NCI-H82 treated with DMSO at 0.1 percent for 48 hours (cell line): ENCODE data around the gene DIAPH2.
"Not testable (repeated sequence)": the region's sequence is repeated elsewhere in the genome, so short reads cannot be mapped to it uniquely, and the experiment has no call there.

Experiments
- DNase-seq: peaks from one replicate; lab custom pipeline; 2025; ENCODE audit not compliant: unreplicated experiment; lab: John Stamatoyannopoulos, UW

Gene DIAPH2

DNA sequence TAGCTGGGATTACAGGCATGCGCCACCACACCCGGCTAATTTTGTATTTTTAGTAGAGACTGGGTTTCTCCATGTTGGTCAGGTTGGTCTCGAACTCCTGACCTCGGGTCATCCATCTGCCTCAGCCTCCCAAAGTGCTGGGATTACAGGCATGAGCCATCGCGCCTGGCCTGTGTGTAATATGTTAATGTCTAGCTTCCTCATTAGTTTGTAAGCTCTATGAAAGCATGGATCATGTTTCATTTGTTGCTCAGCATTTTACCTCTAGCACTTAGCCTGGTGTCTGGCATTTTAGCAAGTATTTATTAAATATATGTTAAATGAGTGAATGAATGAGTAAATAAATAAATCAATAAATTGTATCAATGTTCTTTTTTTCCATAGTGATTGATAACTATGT is 29.8 kb downstream of the DIAPH2 start:
- not testable (repeated sequence) for DNase-seq

DNA sequence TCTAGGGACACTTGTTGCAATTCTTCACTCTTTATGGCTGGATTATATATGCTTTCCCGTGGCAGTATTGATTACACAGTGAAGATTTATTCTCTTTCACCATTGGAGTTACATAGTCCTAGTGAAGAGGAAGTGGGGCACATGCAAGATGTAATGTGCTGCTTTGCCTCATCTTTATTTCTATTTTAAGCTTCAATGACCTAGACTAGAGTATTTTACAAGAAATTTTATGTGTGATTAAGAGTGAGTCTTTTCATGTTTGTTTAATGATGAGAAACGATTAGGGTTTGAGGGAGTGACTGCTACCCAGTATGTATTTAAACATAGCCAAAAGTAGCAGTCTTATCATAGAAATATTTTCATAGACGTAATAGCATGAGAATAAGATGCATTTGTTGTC is 30.8 kb downstream of the DIAPH2 start:
- DNase-seq: no peak

DNA sequence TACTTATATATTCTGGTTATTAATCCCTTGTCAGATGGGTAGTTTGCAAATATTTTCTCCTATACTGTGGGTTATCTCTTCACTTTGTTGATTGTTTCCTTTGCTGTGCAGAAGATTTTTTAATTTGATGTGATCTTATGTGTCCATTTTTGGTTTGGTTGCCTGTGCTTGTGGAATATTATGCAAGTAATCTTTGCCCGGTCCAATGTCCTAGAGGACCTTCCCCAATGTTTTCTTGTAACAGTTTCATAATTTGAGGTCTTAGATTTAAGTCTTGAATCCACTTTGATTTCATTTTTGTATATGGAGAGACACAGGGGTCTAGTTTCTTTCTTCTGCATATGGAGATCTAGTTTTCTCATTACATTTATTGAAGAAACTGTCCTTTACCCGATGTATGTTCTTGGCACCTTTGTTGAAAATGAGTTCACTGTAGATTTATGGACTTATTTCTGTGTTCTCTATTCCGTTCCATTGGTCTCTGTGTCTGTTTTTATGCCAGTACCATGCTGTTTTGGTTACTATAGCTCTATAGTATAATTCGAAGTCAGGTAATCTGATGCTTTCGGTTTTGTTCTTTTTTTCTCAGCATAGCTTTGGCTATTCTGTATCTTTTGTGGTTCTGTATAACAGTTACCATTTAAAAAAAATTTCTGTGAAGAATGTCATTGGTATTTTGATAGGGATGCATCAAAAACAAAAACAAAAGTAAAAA is 34.7 kb downstream of the DIAPH2 start:
- no peak for DNase-seq

DNA sequence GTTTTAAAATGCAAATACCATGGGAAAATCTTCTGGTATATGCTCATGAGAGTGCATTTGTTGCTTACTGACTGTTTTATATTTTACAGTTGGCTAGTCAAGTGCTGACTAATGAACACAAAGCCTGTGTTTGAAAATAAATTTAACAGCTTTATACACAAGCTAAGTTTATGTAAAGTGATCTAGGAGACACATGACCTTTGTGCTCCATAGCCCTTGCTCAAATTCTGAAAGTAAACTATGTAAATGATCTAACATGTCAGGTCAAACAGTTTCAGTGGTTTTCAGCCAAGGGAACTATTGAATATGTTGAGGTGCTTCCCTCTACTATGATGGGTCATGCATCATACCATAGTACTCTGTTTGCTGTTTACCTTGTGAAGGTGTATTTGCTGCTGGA is 36.7 kb downstream of the DIAPH2 start:
- DNase-seq: no peak

DNA sequence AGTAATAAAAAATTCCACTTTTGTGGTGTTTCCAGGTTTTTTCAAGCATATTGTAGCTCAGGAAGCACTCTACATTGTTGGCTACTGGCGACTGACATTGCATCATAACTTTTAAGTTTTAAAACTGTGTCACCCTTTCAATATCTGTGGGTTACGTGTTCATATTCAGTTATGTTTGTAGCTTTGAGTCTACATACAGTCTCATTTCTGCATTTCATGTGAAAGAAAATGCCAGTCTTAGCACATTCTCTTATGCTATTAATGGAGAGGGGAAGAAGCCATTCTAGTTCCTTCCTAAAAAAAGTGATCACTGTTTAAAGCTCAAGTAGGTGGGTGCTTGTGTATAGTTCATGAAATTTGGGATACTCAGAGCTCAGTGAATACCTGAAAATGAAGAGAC is 38.1 kb downstream of the DIAPH2 start:
- no peak for DNase-seq

DNA sequence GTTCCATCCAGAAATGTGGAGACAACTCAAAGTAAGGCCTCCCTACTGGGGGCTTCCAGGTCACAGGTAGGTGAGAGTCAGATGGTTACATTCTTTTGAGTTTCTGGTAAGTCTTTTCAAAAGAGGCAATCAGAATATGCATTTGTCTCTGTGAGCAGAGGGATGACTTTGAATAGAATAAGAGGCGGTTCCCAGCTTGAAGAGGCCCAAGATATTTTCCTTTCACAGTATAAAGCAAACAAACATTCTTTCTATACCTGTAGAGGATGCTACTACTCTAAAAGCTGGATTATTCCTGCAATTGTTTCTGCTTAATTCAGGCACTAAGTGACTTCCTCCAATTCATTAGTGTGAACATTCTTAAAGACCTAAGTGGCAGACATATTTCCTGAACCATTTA is 44.4 kb downstream of the DIAPH2 start:
- no peak for DNase-seq

DNA sequence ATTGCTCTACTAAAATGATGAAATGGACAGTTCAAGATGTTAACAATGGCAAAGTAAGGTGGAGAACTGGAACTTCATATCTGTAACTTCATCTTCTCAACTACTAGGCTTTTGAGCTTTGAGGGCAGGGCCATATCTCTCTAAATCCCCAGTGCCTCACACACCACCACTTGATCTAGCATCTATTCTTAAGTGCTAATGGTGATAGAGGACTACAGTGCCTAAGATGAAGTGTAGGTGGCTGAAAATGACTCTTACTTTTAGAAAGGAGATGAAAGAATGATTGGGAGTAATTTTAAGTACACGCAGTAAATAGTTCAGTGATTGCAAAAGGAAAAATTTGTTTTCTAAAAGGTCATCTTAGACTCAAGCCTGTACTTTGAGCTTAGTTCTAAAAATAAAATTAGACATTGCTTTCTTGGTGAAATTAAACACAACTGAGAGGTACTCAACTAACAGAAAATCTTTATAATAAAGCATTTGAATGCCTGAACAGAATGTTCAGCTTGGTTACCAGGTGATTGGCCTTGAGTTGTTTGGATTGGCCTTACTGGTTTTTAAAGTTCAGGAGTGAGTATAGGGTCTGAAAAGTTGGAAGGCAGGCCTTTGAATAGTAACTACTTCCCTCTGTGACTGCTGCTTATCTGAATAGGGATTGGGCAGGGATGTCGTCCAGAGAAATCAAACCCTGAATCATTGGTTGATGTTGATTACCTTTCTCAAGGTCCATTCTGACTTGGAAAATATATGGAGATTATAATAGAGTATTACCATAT is 45.4 kb downstream of the DIAPH2 start:
- no peak for DNase-seq

DNA sequence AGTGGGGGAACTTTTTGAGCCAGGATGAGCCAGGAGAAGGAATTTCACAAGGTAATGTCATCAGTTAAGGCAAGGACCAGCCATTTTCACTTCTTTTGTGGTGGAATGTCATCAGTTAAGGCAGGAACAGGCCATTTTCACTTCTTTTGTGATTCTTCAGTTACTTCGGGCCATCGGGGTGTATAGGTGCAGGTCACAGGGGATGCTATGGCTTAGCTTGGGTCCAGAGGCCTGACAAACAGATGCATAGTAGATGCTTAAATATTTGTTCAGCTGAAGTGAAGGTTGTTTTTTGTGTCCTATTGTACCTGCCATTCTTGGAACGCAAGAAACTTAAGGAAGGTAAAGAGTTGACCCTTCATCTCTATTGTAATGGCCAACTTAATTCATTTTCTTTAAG is 46.4 kb downstream of the DIAPH2 start:
- DNase-seq: not testable (repeated sequence)

DNA sequence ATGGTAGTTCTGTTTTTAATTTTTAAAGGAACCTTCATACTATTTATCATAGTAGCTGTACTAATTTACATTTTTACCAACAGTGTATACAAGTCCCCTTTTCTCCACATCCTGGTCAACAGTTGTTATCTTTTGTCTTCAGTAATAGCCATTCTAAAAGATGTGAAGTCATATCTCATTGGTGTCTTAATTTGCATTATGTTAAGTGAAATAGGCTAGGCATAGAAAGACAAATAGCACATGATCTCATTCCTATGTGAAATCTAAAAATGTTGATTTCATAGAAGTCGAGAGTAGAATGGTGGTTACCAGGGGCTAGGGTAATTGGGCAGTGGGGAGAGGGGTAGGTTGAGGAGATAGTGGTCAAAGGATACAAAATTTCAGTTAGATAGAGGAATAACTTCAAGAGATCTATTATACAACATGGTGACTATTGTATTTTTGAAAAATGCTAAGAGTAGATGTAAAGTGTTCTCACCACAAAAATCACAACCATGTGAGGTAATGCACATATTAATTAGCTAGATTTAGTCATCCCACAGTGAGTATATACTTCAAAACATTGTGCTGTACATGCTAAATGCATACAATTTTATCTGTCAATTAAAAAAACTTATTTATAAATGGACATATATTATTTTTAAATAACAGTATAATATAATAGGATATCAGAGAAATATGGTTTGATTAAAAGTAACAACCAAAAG is 58.9 kb downstream of the DIAPH2 start:
- DNase-seq: no peak

DNA sequence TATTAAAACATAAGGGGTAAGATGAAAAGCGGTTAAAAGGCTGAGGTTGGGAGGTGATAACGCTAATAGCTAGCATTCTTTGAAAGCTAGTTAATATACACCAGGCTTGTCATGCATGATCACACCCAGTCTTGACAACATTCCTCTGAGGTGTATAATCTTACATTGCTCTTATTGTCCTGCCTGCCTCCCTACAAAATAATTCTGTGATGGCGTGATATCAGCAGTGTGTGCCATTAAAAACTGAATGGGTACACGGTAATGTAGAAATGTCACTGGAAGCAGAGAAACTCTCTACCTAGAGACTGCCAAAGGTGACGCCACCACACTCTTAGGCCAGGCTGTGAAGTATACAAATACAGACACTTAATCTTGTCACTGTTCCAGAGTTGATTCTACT is 68.1 kb downstream of the DIAPH2 start:
- no peak for DNase-seq

DNA sequence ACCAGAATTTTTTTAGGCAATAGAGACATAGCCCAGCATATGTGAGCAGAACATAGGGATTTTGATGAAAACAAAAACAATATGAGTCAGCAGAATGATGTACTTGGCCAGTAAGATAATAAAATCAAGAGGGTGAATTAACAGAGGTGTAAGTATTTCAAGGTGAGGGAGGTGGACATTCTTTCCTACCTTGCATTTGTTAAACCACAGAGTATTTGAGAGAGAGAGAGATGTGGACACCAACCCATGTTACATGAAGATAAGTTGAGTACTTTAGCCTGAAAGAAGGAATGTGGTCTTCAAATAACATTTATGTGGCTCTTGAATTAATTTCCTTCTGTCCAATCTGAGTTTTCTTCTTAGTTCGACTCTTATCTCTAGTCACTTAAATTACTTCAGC is 68.6 kb downstream of the DIAPH2 start:
- DNase-seq: no peak

DNA sequence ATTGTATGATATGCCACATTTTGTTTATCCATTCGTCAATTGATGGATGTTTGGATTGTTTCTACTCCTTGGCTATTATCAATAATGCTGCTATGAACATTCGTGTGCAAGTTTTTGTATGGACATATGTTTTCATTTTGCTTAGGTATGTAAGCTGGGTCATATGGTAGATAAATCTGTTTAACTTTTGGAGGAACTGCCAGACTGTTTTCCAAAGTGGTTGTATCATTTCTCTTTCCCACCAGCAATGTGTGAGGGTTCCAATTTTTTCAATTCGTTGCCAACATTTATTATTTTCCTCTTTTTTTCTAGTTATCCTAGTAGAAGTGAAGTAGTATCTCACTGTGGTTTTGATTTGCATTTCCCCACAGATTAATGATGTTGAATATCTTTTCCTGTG is 71.8 kb downstream of the DIAPH2 start:
- no peak for DNase-seq

DNA sequence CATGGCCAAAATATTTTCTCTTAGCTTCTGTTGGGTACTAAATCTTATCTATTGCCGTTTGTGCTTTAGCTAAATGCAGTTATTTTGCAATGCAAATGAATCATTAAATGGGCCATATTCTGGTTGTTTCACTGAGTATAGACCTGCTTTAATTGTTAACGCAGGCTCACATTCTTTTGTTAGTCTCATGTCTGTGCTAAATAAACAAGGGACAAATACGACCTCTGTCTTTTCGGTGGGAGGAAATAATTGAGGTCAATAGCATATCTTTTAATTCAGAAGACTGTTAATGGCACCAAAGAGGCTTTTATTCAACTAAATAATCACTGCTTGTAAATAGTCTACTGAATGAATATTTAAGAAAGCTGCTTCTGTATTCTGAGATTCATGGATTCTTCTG is 76.9 kb downstream of the DIAPH2 start:
- no peak for DNase-seq

DNA sequence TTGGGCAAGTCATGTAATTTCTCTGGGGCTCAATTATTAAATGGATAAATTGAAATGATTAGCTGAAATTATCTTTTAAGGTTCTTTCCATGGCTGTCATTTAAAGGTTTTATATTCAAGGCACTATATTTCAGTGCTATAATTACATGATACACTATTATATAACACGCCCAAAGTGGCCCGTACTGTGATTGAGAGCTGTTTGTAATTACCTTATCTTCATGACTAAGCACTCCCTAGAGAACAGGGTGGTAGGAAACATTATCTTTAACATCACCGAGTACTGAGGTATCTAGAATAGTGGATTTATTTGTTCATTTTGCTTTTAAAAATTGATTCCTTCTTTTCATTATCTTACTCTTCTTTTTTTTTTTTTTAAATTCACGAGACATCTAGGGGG is 79.0 kb downstream of the DIAPH2 start:
- DNase-seq: no peak

DNA sequence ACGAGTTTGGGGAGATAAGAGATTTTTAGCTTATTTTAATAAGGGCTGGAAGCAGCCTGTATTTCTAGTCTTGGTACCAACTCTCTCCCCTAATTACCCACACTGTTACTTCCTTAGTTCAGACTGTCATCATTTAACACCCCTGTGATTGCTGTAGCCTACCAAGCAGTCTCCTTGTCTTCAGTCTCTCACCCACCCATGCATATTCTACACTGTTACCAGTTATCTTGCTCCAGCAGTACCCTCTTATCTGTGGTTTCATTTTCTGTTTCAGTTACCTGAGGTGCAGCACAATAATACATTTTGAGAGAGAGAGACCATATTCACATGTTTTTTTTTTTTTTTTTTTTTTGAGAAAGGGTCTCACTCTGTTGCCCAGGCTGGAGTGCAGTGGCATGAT is 80.2 kb downstream of the DIAPH2 start:
- DNase-seq: no peak

DNA sequence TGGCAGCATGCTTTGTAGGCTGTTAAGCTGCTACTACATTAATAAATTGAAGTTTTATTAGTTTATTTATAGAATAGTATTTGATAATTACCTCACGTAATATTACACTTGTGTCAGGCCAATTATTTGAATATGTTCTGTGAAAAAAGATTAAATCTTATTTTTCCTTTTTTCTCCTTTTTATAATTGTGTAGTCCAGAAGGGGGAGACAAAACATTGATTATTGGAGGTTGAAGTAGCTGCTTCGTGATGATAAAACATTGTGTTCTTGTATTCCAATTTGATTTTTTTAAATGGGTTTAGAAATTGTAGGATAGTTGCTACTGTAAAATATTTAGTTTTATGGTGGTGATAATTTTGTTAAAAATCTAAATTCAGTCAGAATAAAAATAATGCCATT is 85.7 kb downstream of the DIAPH2 start:
- no peak for DNase-seq

DNA sequence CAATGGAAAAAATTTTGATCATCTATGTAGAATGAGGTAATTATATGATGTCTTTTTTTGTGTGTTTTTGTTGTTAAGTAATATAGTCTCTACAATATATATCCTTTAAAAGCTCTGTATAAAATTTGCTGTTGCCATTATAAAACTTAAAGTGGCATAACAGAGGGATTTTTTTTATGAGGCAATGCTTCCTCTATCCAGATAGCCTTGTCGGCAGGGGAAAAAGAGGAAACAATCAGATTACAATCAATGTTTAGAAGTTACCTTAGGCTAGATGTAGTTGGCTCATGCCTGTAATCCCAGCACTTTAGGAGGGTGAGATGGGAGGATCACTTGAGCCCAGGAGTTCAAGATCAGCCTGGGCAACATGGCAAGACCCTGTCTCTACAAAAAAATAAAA is 86.8 kb downstream of the DIAPH2 start:
- DNase-seq: no peak

DNA sequence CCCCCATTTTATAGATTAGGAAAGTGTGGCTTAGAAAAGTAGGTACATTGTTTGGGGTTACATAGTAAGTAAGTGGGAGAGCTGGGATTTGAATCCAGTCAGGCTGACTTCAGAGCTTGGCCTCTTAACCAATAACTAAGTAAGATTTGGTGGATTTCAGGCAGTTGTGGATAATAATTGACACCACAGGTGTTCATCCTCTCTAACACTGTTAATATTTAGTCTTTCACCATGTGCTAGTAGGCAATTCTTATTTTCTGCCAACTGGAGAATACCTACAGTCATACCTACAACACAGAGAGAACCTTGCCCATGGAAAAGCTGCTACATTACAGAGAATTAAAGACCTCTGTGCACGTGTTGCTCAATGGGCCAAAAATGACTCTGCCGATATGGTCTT is 89.5 kb downstream of the DIAPH2 start:
- no peak for DNase-seq

DNA sequence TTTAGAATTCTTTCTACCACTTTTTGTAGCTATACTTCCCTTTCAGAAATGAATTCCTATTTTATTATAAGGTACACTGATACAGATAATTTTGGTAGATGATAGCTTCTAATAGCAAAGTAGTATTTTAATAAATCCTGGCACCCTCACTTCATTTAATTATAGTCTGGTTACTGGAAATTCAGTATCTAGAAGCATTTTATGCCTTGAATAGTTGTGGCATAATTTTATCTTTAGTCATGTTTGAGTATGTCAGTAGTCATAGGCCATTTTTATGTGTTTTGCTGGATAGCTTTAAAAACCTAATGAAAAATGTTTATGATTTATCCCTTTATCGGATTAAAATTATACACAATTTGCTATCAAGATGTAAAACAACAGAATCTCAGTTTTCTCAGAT is 92.3 kb downstream of the DIAPH2 start:
- DNase-seq: no peak

DNA sequence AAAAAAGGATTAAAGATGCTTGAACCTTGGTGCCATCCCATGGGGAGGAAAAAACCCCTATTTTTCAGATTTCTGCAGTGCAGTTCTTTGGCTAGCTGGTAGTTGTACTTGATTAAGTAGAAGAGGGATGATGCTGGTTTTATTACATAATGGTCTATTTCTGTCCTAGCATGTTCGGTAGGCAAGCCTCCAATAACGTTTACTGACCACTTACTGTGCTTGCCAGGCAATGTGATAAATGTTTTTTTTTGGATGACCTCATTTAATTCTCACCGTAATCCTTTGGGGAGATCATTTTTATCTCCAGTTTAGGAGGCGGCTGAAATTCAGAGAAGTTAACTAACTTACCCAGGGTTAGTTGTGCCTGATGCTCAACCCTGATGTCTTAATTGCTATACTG is 106.9 kb downstream of the DIAPH2 start:
- DNase-seq: no peak

DNA sequence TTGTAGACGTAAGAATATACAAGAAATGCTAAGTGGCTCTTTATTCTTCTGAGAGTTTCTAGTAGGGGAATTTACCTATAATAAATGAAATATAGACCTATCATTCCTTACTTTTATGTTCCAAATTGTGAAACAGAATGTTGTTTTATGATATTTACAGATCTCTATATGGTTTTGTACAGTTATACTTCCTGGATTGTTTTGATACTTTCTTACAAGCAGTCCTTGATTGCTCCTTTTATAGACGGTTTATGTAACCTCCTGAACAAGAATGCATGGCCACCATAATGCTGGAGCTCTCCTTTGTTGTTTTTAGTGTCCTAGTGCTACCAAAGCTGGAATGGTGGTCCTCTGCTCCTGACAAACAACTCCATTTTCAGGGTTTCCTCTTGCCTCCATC is 107.4 kb downstream of the DIAPH2 start:
- no peak for DNase-seq

DNA sequence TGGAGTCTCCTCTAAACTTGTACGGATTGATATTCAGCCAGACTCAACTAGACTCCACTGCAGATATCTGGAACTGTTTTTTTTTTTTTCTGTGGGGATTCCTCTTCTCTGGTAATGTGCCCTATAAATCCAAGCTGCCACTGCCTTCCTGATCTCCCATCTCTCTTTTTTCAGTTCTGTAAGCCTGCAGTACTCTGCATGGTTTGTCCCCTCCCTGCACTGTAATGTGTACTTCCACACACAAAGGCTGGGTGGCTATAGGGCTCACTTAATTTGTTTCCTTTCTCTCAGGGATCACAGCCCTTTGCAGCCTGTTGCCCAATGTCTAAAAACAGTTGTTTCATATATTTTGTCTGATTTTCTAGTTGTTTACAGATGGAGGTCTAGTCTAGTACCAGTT is 114.3 kb downstream of the DIAPH2 start:
- DNase-seq: no peak
